GM12878 (cell line): ENCODE data around the gene CACNA1B. TPM values are rescaled to one million over a fixed set of nuclear protein-coding genes. Genes with fewer than 3 reads are reported as not detected.

Source experiments
- ATAC-seq: fragments of 200-7000 bp; cut with Tn5 transposase; 3 replicates; pipeline ENCODE4 v1.9.1; 2020; ENCODE audit warnings: mild to moderate bottlenecking, moderate library complexity
- BruUV-seq: library from RNA; stranded (reverse); fragments of 400-500 nt; replicated peaks from 2 replicates; lab custom pipeline; 2021; lab: Mats Ljungman, UMichigan
- CTCF ChIA-PET: fragments of 300-600 bp; sonication (Branson Sonifier 250); formaldehyde crosslinking; extraction: SDS; loops from one replicate; lab custom pipeline; 2021; ENCODE audit warnings: inconsistent platforms; lab: Yijun Ruan, JAX
- POLR2A ChIA-PET: fragments of 350-600 bp; formaldehyde crosslinking; extraction: SDS; loops from one replicate; lab custom pipeline; 2021; ENCODE audit warnings: inconsistent platforms; lab: Charles Lee
- RAD21 ChIA-PET: fragments of 300-600 bp; sonication (Branson Sonifier 250); formaldehyde crosslinking; loops from one replicate; lab custom pipeline; 2023; ENCODE audit warnings: antibody characterized with exemption; ENCODE audit not compliant: unreplicated experiment; lab: Charles Lee
- SMC1A ChIA-PET: fragments of 300-600 bp; sonication (Branson Sonifier 250); formaldehyde crosslinking; loops from one replicate; lab custom pipeline; 2023; ENCODE audit not compliant: unreplicated experiment, uncharacterized antibody; lab: Charles Lee
- DNase-seq: peaks from one replicate; pipeline ENCODE4 v3.0.0-alpha.2; 2011; ENCODE audit warnings: low read depth, low spot score
- FAIRE-seq: peaks from 3 replicates; lab custom pipeline; 2011; peaks lifted over from hg19 to GRCh38; lab: Jason Lieb, UNC
- H2AFZ ChIP-seq: 2 replicates; pipeline ENCODE4 v1.6.0; 2011; ENCODE audit warnings: low read depth, low read length, control low read depth; ENCODE audit not compliant: control insufficient read depth
- H3K27ac ChIP-seq: 2 replicates; pipeline ENCODE4 v1.5.1; 2011; ENCODE audit warnings: control low read depth; ENCODE audit not compliant: control insufficient read depth, insufficient read depth
- H3K27me3 ChIP-seq, 2 experiments: replicated peaks in 1 of 2; 2 replicates each; pipeline versions ENCODE4 v1.6.0 to v1.6.1; 2011; ENCODE audit warnings: low read length in 1 of 2; ENCODE audit not compliant: control insufficient read depth in 2 of 2, insufficient read depth in 2 of 2
- H3K36me3 ChIP-seq, 2 experiments: 2 replicates each; pipeline ENCODE4 v1.5.1; 2011; ENCODE audit warnings: low read length in 1 of 2; ENCODE audit not compliant: control insufficient read depth in 2 of 2, insufficient read depth in 2 of 2
- H3K4me1 ChIP-seq: 2 replicates; pipeline ENCODE4 v1.6.1; 2011; ENCODE audit warnings: mild to moderate bottlenecking, low read length, moderate library complexity, mixed read lengths; ENCODE audit not compliant: control insufficient read depth, insufficient read depth
- H3K4me2 ChIP-seq: 2 replicates; pipeline ENCODE4 v1.6.0; 2011; ENCODE audit warnings: control low read depth; ENCODE audit not compliant: control insufficient read depth, insufficient read depth
- H3K4me3 ChIP-seq: fragments of 200-600 bp; sonication (generic); 2 replicates; pipeline ENCODE4 v1.5.1; 2016
- H3K79me2 ChIP-seq: 2 replicates; pipeline ENCODE4 v1.6.0; 2011; ENCODE audit warnings: low read length; ENCODE audit not compliant: control insufficient read depth, insufficient read depth
- H3K9ac ChIP-seq: 2 replicates; pipeline ENCODE4 v1.8.0; 2011; ENCODE audit warnings: low read length, control low read depth, mixed read lengths; ENCODE audit not compliant: control insufficient read depth, insufficient read depth
- H3K9me3 ChIP-seq: replicated peaks from 3 replicates; pipeline ENCODE4 v1.5.1; 2011; ENCODE audit warnings: mild to moderate bottlenecking, low read length; ENCODE audit not compliant: control insufficient read depth, insufficient read depth
- H4K20me1 ChIP-seq: 2 replicates; pipeline ENCODE4 v1.6.0; 2011; ENCODE audit not compliant: control insufficient read depth, insufficient read depth
- DPF2 ChIP-seq: fragments of 450-650 bp; IDR thresholded peaks from 2 replicates; pipeline ENCODE4 v1.6.1; 2017; ENCODE audit warnings: mild to moderate bottlenecking
- JUNB ChIP-seq: IDR thresholded peaks from 2 replicates; pipeline ENCODE4 v1.6.1; 2016; ENCODE audit warnings: antibody characterized with exemption, mild to moderate bottlenecking
- KAT2A ChIP-seq: conservative IDR thresholded peaks from 2 replicates; pipeline ENCODE4 v1.6.1; 2011; ENCODE audit warnings: low read depth, low read length; ENCODE audit not compliant: control insufficient read depth
- KDM1A ChIP-seq: fragments of 200-600 bp; sonication (generic); IDR thresholded peaks from 2 replicates; pipeline ENCODE4 v1.6.1; 2016; ENCODE audit warnings: borderline replicate concordance
- MTA2 ChIP-seq: fragments of 450-650 bp; IDR thresholded peaks from 2 replicates; pipeline ENCODE4 v1.6.1; 2016; ENCODE audit warnings: low read depth, mild to moderate bottlenecking, moderate library complexity
- NFXL1 ChIP-seq: fragments of 450-650 bp; IDR thresholded peaks from 2 replicates; pipeline ENCODE4 v1.6.1; 2017; ENCODE audit warnings: antibody characterized with exemption, mild to moderate bottlenecking, borderline replicate concordance
- NR2C1 ChIP-seq: fragments of 450-650 bp; IDR thresholded peaks from 2 replicates; pipeline ENCODE4 v1.6.1; 2017; ENCODE audit warnings: antibody characterized with exemption, mild to moderate bottlenecking, moderate library complexity
- RFX5 ChIP-seq: IDR thresholded peaks from 2 replicates; pipeline ENCODE4 v1.6.1; 2011; ENCODE audit warnings: low read depth, low read length, improper control_type of control experiment
- SP1 ChIP-seq: IDR thresholded peaks from one replicate; pipeline ENCODE4 v1.6.1; 2011; ENCODE audit warnings: low read depth, low read length
- STAT1 ChIP-seq: fragments of 450-650 bp; conservative IDR thresholded peaks from 2 replicates; pipeline ENCODE4 v1.6.1; 2014; ENCODE audit warnings: antibody characterized with exemption, mild to moderate bottlenecking
- TARDBP ChIP-seq: IDR thresholded peaks from 2 replicates; pipeline ENCODE4 v1.6.1; 2016; ENCODE audit warnings: borderline replicate concordance
- TCF12 ChIP-seq: IDR thresholded peaks from 2 replicates; pipeline ENCODE4 v1.6.1; 2011; ENCODE audit warnings: low read depth, mild to moderate bottlenecking, low read length
- TCF7 ChIP-seq: IDR thresholded peaks from 2 replicates; pipeline ENCODE4 v1.6.1; 2014; ENCODE audit warnings: antibody characterized with exemption, borderline replicate concordance
- ZNF217 ChIP-seq: fragments of 450-650 bp; IDR thresholded peaks from 2 replicates; pipeline ENCODE4 v1.6.1; 2017; ENCODE audit warnings: antibody characterized with exemption, mild to moderate bottlenecking
- ZNF622 ChIP-seq: fragments of 450-650 bp; IDR thresholded peaks from 2 replicates; pipeline ENCODE4 v1.6.1; 2017; ENCODE audit warnings: mild to moderate bottlenecking, inconsistent platforms
- ZSCAN29 ChIP-seq: fragments of 450-650 bp; IDR thresholded peaks from 2 replicates; pipeline ENCODE4 v1.6.1; 2017; ENCODE audit warnings: mild to moderate bottlenecking, moderate library complexity
- WGBS: methylation state at CpG from one replicate; pipeline ENCODE4 v1.1.6; 2016; ENCODE audit warnings: low lambda C conversion rate; ENCODE audit not compliant: insufficient replicate concordance, insufficient coverage; ENCODE audit errors: missing lambda C conversion rate; 5-methylcytosine and 5-hydroxymethylcytosine counted together
- in situ Hi-C: fragments of 300-500 bp; cut with MboI; formaldehyde crosslinking; loops from 9 replicates; pipeline ENCODE4 v1.14.3; 2018; ENCODE audit warnings: mixed read lengths
- intact Hi-C: fragments of 100-400 bp; cut with micrococcal nuclease; formaldehyde crosslinking; loops from one replicate; pipeline ENCODE4 v1.14.2; 2022; ENCODE audit not compliant: unreplicated experiment
- polyA plus RNA-seq, 11 experiments: library from polyadenylated mRNA; depleted of rRNA in 4 of 11; unstranded in 6 of 11; stranded (reverse) in 5 of 11; fragments of >200 nt; fragmentation: Nextera tagmentation in 4 of 11; fragmentation: Illumina TruSeq in 1 of 11; extraction: Ambion mirVana in 4 of 11; extraction: Trizol in 1 of 11; gene quantifications; 1 replicate in 1 of 11; 2 replicates in 10 of 11; pipeline versions ENCODE4 v1.2.1 to v1.2.3, GENCODE V29; 2011 to 2016; ENCODE audit warnings: inconsistent platforms in 2 of 11, missing spikeins in 2 of 11, low read depth in 1 of 11
- total RNA-seq, 4 experiments: library from RNA; depleted of rRNA in 3 of 4; stranded (reverse); fragments of >200 nt in 3 of 4; fragmentation: Illumina TruSeq in 1 of 4; extraction: Trizol in 1 of 4; gene quantifications; 2 replicates each; pipeline versions ENCODE4 v1.2.1 to v1.2.3, GENCODE V29; 2013 to 2021
- TF ChIP-seq, protein P1 (sequence below): fragments of 450-650 bp; IDR thresholded peaks from 2 replicates; pipeline ENCODE4 v1.6.1; 2018; ENCODE audit warnings: mild to moderate bottlenecking, low read depth, moderate library complexity; ENCODE audit not compliant: partially characterized antibody
- TF ChIP-seq, protein P2 (sequence below): IDR thresholded peaks from 2 replicates; pipeline ENCODE4 v1.6.1; 2012; ENCODE audit warnings: low read length, inconsistent platforms

Gene CACNA1B
- total and polyA plus RNA-seq, 10 of the 15 experiments (the other 5 are each of a cell fraction or from before 2014, with no cell fraction given): 0.01 to 0.03 (median 0.01) TPM; not detected in 7

DNA sequence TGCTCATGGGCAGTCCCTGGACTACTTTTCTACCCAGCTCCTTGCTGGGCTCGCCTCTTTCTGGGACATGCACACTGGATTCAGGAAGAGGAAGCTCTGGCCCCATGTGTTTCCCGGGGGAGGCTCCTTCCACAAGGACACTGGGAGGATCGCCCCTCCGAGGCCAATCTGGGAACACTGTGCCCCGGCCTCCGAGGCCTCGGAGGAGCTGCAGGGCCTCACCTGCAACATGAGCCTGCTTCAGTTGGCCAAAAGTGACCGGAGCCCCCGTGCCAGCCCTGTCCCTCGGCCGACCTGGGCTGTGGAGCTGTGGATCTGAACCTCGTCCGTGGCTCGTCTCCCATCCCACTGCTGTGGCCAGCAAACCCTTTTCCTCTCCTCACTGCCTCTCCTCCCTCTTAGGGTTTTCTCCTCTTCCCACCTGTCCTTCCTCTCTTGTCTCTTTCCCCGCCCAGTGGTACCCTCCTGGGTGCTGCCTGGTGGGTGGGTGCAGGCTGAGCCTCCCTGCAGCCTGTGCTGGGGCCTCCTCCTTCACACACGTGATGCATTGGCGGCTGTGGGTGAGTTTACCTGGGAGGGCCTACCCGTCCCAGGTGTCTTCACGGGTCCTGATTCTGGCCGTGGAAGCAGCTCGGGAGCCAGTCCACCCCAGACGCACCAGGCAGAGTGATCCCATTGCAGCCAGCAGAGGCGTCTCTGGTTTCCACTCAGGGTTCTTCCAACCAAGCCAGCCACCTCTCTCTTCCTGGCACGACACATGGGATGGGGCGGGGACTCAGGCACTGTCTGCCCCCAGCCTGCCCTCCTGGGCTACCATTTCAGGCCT, 241.8 kb downstream of the CACNA1B start:
- WGBS: 23% methylated on average over 22 of the region's 25 CpGs
- ChIA-PET CTCF (no interaction called here), SMC1A (no interaction called here), RAD21 (no interaction called here), POLR2A (no interaction called here)
- in situ Hi-C loops (loop anchor here (10.0 kb wide), 1 partner anchor 445 kb away; no protein-coding TSS in a partner anchor), intact Hi-C loops (no loop called here)
- Histone ChIP-seq H3K9me3 (no peaks in the 10 kb centered on the region), H3K4me1 (no peaks in the 10 kb centered on the region), H3K4me2 (no peak overlapping the region), H3K36me3 (no peaks in the 10 kb centered on the region), H4K20me1 (no peaks in the 10 kb centered on the region), H3K27ac (no peak overlapping the region), H3K27me3 (no peaks in the 10 kb centered on the region; a peak in 1 of 4 replicates), H3K9ac (no peak overlapping the region), H2AFZ (no peak overlapping the region), H3K79me2 (no peaks in the 10 kb centered on the region), H3K4me3 (no peak overlapping the region)
- FAIRE-seq (no peak), ATAC-seq (no peak), DNase-seq (no peak)
- TF ChIP-seq KAT2A (no peak), RFX5 (no peak), SP1 (no peak), TARDBP (no peak), TCF12 (no peak), NR2C1 (no peak), JUNB (no peak), MTA2 (no peak), ZNF622 (no peak), NFXL1 (no peak), ZSCAN29 (no peak), DPF2 (no peak), ZNF217 (no peak), TCF7 (no peak), STAT1 (no peak), KDM1A (no peak)
- TF ChIP-seq, protein P1, sequence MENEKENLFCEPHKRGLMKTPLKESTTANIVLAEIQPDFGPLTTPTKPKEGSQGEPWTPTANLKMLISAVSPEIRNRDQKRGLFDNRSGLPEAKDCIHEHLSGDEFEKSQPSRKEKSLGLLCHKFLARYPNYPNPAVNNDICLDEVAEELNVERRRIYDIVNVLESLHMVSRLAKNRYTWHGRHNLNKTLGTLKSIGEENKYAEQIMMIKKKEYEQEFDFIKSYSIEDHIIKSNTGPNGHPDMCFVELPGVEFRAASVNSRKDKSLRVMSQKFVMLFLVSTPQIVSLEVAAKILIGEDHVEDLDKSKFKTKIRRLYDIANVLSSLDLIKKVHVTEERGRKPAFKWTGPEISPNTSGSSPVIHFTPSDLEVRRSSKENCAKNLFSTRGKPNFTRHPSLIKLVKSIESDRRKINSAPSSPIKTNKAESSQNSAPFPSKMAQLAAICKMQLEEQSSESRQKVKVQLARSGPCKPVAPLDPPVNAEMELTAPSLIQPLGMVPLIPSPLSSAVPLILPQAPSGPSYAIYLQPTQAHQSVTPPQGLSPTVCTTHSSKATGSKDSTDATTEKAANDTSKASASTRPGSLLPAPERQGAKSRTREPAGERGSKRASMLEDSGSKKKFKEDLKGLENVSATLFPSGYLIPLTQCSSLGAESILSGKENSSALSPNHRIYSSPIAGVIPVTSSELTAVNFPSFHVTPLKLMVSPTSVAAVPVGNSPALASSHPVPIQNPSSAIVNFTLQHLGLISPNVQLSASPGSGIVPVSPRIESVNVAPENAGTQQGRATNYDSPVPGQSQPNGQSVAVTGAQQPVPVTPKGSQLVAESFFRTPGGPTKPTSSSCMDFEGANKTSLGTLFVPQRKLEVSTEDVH: no peak
- TF ChIP-seq, protein P2, sequence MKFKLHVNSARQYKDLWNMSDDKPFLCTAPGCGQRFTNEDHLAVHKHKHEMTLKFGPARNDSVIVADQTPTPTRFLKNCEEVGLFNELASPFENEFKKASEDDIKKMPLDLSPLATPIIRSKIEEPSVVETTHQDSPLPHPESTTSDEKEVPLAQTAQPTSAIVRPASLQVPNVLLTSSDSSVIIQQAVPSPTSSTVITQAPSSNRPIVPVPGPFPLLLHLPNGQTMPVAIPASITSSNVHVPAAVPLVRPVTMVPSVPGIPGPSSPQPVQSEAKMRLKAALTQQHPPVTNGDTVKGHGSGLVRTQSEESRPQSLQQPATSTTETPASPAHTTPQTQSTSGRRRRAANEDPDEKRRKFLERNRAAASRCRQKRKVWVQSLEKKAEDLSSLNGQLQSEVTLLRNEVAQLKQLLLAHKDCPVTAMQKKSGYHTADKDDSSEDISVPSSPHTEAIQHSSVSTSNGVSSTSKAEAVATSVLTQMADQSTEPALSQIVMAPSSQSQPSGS: no peak
- no TSS peak for BruUV-seq
